ENCODE measurements around the gene LTC4S. TPM values are rescaled to one million over a fixed set of nuclear protein-coding genes. Genes with fewer than 3 reads are reported as not detected.

The LTC4S gene
- polyA plus RNA-seq, 1 donor from 2014 or later: 5.9 TPM

DNA sequence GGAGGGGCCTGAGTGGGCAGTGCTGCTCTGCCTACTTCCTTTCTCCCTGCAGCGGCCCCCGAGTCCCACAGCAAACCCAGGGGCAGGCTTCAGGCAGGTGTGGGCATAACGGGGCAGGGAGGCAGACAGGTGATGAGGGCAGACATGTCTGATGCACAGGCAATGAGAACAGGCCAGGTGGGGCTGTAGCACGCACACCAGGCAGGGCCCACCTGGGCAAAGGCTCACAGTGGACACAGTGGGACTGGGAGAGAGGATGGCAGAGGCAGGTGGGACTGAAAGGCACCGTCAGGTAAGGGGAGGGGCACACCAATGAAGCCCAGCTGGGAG, 5.8 kb downstream of the LTC4S start:
- H3K27me3 ChIP-seq (ENCODE audit: insufficient read depth, low read depth, low read length): no peaks in the 10 kb centered on the region
- no peak overlapping the region for H2AFZ ChIP-seq (ENCODE audit: low read depth, low read length)
- H3K4me3 ChIP-seq (ENCODE audit: low read length): no peak overlapping the region
- H3K4me2 ChIP-seq (ENCODE audit: low read length): no peak overlapping the region
- H3K79me2 ChIP-seq (replicated peaks; ENCODE audit: insufficient read depth, low read length): no peaks in the 10 kb centered on the region
- H3K9me2 ChIP-seq (ENCODE audit: insufficient read depth, low read length): no peaks in the 10 kb centered on the region
- no peak overlapping the region for H3K27ac ChIP-seq (ENCODE audit: low read length)
- no peaks in the 10 kb centered on the region for H3K36me3 ChIP-seq (ENCODE audit: insufficient read depth, low read length)
- H4K20me1 ChIP-seq (ENCODE audit: insufficient read depth): no peaks in the 10 kb centered on the region
- no peaks in the 10 kb centered on the region for H3K9me3 ChIP-seq (ENCODE audit: low read length)
- H3K9ac ChIP-seq (ENCODE audit: low read length): no peak overlapping the region
- H3F3A ChIP-seq (ENCODE audit: insufficient read depth, low read length, poor library complexity, severe bottlenecking): no peaks in the 10 kb centered on the region
- TF ChIP-seq REST (IDR thresholded peaks at IDR 0.05; ENCODE audit: borderline replicate concordance) (no peak), EZH2 (IDR thresholded peaks at IDR 0.05; ENCODE audit: borderline replicate concordance, insufficient read depth, low read length, poor library complexity, severe bottlenecking) (no peak), SMC3 (conservative IDR thresholded peaks at IDR 0.05; ENCODE audit: poor library complexity) (no peak), RAD21 (conservative IDR thresholded peaks at IDR 0.05) (no peak), MXI1 (conservative IDR thresholded peaks at IDR 0.05; ENCODE audit: poor library complexity, severe bottlenecking) (no peak), CTCF (IDR thresholded peaks at IDR 0.05; ENCODE audit: poor library complexity, severe bottlenecking) (no peak)

- no peaks in the 10 kb centered on the region for H3K9me2 ChIP-seq (ENCODE audit: insufficient read depth, low read length)
- H3K27me3 ChIP-seq (ENCODE audit: insufficient read depth, low read depth, low read length): no peaks in the 10 kb centered on the region
- no peaks in the 10 kb centered on the region for H3K36me3 ChIP-seq (ENCODE audit: insufficient read depth, low read length)
- no peak overlapping the region for H3K4me2 ChIP-seq (ENCODE audit: low read length)
- H3K79me2 ChIP-seq (replicated peaks; ENCODE audit: insufficient read depth, low read length): no peaks in the 10 kb centered on the region
- H3K27ac ChIP-seq (ENCODE audit: low read length): no peak overlapping the region
- no peaks in the 10 kb centered on the region for H4K20me1 ChIP-seq (ENCODE audit: insufficient read depth)
- H3K4me3 ChIP-seq (ENCODE audit: low read length): no peak overlapping the region
- TF ChIP-seq POLR2AphosphoS5 (IDR thresholded peaks at IDR 0.05) (no peak), MXI1 (conservative IDR thresholded peaks at IDR 0.05; ENCODE audit: poor library complexity, severe bottlenecking) (no peak), REST (IDR thresholded peaks at IDR 0.05; ENCODE audit: borderline replicate concordance) (no peak), CTCF (IDR thresholded peaks at IDR 0.05; ENCODE audit: poor library complexity, severe bottlenecking) (no peak), EP300 (conservative IDR thresholded peaks at IDR 0.05; ENCODE audit: poor library complexity, severe bottlenecking) (no peak), RAD21 (conservative IDR thresholded peaks at IDR 0.05) (no peak), EZH2 (IDR thresholded peaks at IDR 0.05; ENCODE audit: borderline replicate concordance, insufficient read depth, low read length, poor library complexity, severe bottlenecking) (no peak), TAF1 (IDR thresholded peaks at IDR 0.05; ENCODE audit: low read depth) (no peak), SMC3 (conservative IDR thresholded peaks at IDR 0.05; ENCODE audit: poor library complexity) (no peak)
- no peaks in the 10 kb centered on the region for H3F3A ChIP-seq (ENCODE audit: insufficient read depth, low read length, poor library complexity, severe bottlenecking)
- H3K9ac ChIP-seq (ENCODE audit: low read length): no peak overlapping the region
- no peaks in the 10 kb centered on the region for H3K9me3 ChIP-seq (ENCODE audit: low read length)
- no peak overlapping the region for H2AFZ ChIP-seq (ENCODE audit: low read depth, low read length)
Measured at GRCh38 chr5:179800071-179800695, 6.4 kb downstream of the LTC4S start.

Measured in neural cell (in vitro differentiated cells).